GM19351 (cell line): Measurements from ENCODE around the gene TMEM82.

ENCODE experiments used
- ATAC-seq: cut with Tn5 transposase; IDR thresholded peaks from one replicate; pipeline ENCODE4 v1.9.1; 2021; ENCODE audit warnings: mild to moderate bottlenecking, moderate library complexity; ENCODE audit not compliant: unreplicated experiment

The TMEM82 gene

DNA sequence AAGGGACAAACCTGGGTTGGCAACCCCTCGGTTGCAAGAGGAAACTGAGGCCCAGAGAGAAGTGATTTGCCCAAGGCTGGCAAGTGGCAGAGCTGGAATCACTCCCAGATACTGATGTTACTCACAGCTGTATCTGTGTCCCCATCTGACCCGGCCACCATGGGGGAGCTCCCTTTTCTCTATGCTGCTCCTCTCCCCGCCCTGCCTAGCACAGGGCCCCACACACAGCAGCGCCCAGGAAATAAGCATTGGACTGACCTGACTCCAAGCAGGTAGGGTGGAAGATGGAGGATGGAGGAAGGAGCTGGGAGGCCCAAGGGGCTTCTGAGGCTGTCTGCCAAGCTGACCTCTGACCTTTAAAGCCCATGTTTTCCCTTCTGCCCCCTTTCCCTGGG lies 13.3 kb downstream of the TMEM82 start:
- ATAC-seq, result no peak

GRCh38 chr1:15756143-15757015 lies 14.1 kb downstream of the TMEM82 start:
- no peak for ATAC-seq

DNA sequence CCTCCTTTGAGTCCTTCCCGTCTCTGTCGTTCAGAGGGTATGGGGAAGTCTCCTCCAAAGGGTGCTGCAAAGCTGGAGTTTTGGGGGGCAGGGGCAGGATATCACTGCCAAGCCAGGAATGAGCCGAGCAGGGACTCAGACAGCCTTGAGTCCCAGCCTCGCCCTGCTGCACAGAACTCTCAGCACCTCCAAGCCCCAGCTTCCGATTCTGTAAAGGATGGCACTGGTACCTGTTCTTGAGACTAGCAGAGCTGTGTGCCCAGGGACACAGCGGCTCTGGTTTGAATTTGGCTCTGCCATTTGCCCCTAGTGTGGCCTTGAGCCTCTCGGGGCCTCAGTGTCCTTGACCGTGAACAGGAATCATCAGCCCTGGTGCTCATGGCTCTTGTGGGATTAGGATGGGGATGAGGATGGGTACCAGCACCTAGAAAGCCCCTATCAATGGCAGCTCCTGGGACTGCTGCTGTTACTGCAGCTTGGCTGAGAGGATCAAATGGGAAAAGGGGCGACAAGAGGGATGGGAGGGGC lies 14.8 kb downstream of the TMEM82 start:
- no peak for ATAC-seq

- ATAC-seq, result no peak
Observed at GRCh38 chr1:15757575-15758342, 15.5 kb downstream of the TMEM82 start.

GRCh38 chr1:15758343-15758931 lies 16.1 kb downstream of the TMEM82 start, which contains the start of gene FBLIM1:
Gene FBLIM1 (plus strand): TSS chr1:15758795. CDS start chr1:15764984, 6,189 bp downstream.
- no peak for ATAC-seq

DNA sequence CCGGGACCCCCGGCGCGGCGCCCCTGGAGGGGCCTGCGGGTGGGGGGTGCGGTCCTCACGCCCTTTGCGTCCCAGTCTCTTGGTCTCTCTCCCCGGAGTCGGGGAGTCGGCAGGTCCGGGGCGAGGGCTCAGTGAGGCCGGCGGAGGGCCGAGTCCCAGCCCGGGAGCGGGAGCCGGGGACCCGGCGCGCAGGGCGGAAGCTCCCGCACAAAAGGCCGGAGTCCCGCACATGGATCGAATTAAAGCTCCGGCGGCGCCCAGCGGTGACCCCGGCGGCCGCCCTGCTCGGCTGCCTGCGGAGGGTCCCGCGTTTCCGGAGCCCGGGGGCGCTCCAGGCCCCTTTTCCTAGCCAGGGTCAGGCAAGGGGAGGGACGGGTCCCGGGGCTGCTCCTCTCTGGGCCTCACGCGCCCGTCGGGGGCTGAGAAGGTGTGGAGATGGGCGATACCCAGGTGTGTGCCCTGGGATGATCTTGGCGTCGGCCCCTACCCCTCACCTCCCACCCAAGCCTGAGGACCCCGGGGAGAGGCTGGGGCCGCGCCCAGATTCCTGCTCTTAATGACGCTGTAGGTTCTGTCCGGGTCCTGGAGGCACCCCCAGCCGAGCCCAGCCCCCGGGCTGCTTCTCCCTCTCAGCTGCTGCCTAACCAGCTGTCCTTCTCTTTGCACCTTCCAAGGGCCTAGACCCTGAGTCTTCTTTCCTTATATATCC lies 16.8 kb downstream of the TMEM82 start:
- no peak for ATAC-seq

- ATAC-seq, result no peak
Observed at GRCh38 chr1:15760520-15761211, 18.4 kb downstream of the TMEM82 start.

GRCh38 chr1:15761366-15762128 lies 19.2 kb downstream of the TMEM82 start:
- ATAC-seq, result no peak

DNA sequence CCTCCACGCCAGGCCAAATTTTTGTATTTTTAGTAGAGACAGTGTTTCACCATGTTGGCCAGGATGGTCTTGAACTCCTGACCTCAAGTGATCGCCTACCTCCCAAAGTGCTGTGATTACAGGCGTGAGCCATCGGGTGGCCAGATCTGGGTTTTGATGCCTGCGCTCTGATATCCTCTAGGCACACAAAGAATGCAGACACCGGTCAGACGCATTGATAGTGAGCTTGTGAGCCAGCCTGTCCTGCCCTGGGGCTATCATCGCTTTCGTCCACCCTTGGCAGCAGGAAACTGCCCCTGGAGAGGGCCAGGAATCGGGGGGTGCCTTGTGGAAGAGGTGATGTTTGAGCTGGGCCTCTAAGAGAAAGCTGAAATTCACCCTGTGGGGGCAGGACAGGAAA lies 20.2 kb downstream of the TMEM82 start:
- no peak for ATAC-seq

DNA sequence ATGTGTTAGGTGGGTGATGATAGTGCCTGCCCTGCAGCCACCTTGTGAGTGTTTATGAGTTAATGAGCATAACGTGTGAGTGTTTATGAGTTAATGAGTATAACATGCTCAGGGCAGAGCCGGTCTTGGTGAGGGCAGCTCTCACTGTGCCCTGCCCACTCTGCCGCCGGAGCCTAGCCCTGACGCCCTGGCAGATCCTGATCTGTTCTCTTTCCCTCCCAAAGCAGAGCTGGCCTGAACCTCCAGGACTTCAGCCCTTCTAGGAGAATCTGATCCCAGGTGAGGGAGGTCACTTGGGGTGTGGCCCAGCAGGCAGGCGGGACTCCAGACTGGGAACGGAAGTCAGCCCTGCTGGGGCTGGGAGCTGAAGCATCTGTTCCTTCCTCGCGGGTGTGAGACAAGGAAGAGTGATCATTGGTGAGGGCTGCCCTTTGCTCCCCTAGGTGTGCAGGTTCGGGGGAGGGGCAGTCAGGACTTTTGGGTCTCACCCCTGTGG lies 22.0 kb downstream of the TMEM82 start:
- ATAC-seq, result no peak

- ATAC-seq, result no peak
Observed at GRCh38 chr1:15764890-15765289, 22.6 kb downstream of the TMEM82 start.

DNA sequence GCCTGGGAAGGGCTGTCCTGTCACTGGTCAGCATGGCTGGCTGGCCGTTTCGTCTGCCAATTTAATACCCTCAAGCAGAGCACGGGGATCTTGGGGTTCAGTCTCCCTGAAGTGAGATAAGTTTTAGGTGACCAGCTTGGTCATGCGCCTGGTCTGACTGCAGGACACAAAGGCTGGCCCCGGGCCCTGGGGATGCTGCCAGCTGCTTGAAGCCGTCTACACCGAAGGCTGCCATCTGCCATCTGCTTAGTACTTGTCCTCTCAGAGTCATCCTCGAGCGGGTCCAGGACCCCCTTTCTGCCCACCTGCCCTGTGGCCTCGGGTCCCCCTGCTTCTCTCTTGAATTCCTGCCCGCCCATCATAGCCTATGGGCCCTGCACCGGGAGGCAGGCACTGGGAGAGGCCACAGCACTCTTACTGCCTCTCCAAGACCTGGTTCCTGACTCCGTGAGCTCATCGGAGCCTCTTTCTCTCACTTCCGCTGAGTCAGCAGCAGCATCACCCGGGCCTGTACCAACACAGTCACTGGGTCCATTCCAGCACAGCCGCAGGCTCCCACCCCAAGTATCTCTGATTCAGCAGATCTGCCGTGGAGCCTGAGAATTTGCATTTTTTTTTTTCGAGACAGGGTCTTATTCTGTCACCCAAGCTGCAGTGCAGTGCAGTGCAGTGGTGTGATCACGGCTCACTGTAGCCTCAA lies 23.3 kb downstream of the TMEM82 start:
- ATAC-seq, result no peak

DNA sequence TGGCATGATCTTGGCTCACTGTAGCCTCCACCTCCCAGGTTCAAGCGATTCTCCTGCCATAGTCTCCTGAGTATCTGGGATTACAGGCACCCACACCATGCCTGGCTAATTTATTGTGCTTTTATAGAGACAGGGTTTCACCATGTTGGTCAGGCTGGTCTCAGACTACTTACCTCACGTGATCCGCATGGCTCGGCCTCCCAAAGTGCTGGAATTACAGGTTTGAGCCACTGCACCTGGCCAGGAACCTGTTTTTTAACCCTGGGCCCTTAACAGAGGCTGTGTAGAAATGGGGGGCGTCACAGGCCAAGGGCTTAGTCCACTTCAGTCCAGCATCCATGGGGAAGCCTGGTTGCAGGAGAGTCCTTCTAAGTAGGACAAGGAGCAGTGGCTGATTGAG lies 25.6 kb downstream of the TMEM82 start:
- ATAC-seq, result no peak

DNA sequence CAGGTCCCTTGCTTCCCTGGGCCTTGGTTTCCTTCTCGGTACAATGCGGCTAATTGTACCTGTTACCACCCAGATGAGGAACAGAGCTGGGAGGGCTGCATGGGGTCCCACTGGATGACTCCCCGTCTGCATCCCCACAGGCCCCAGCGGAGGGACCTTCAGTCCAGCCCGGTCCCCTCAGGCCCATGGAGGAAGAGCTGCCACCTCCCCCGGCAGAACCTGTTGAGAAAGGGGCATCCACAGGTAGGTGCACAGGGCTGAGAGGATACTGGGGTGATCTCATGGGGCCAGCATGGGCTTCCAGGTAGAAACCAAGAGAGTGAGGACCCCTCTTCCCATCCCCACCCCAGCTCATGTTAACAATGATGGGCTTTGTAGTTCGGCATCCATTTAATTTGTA lies 26.1 kb downstream of the TMEM82 start:
- ATAC-seq, result no peak

- no peak for ATAC-seq
Observed at GRCh38 chr1:15770313-15770962, 28.1 kb downstream of the TMEM82 start.

- no peak for ATAC-seq
Observed at GRCh38 chr1:15771836-15772515, 29.7 kb downstream of the TMEM82 start.

GRCh38 chr1:15775706-15776105 lies 33.4 kb downstream of the TMEM82 start:
- ATAC-seq, result no peak
